ENCODE measurements around the gene SELE. TPM values are rescaled to one million over a fixed set of nuclear protein-coding genes. Genes with fewer than 3 reads are reported as not detected.
A peak's percentile ranks its signal among the peaks of the same experiment; 100 is the strongest.

Gene SELE
- total and polyA plus RNA-seq, 2 donors from 2014 or later: 0.92 to 4.5 TPM

DNA sequence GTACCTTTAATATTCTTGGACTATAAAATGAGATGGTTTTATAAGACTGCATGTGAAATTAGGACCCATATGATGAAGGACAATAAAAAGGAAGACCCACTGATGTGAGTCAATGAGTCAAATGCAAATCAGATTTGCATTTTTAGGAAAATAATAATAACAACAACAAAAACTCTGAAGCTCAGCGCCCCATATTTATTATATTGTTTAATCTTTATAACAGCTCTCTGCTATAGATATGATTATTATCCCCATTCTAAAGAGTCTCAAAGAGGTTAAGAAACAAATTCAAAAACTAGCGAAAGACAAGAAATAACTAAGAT, 21.6 kb downstream of the SELE start:
- Histone ChIP-seq H3K9me3 (ENCODE audit: control insufficient read depth in 2 of 3, insufficient read depth in 1 of 3, low read length in 3 of 3) (no peaks in the 10 kb centered on the region), H3K4me3 (ENCODE audit: low read length in 3 of 3) (no peak overlapping the region), H3K36me3 (ENCODE audit: control insufficient read depth in 2 of 3, insufficient read depth in 3 of 3, low read length in 3 of 3) (no peaks in the 10 kb centered on the region), H3K9ac (ENCODE audit: low read length in 3 of 3) (no peak overlapping the region), H3K27ac (ENCODE audit: low read depth in 2 of 2, low read length in 2 of 2) (no peak overlapping the region), H3K4me1 (ENCODE audit: control insufficient read depth in 2 of 3, insufficient read depth in 2 of 3, low read depth in 1 of 3, low read length in 3 of 3) (peaks cover 0 to 5% (median 0%) of the 10 kb centered on the region in 3 donors), H3K27me3 (ENCODE audit: control insufficient read depth, insufficient read depth, low read length) (no peaks in the 10 kb centered on the region)
- TF ChIP-seq, protein P1, sequence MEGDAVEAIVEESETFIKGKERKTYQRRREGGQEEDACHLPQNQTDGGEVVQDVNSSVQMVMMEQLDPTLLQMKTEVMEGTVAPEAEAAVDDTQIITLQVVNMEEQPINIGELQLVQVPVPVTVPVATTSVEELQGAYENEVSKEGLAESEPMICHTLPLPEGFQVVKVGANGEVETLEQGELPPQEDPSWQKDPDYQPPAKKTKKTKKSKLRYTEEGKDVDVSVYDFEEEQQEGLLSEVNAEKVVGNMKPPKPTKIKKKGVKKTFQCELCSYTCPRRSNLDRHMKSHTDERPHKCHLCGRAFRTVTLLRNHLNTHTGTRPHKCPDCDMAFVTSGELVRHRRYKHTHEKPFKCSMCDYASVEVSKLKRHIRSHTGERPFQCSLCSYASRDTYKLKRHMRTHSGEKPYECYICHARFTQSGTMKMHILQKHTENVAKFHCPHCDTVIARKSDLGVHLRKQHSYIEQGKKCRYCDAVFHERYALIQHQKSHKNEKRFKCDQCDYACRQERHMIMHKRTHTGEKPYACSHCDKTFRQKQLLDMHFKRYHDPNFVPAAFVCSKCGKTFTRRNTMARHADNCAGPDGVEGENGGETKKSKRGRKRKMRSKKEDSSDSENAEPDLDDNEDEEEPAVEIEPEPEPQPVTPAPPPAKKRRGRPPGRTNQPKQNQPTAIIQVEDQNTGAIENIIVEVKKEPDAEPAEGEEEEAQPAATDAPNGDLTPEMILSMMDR (IDR thresholded peaks at IDR 0.05; ENCODE audit: borderline replicate concordance, extremely low read depth, insufficient read depth): no peak
- DNase-seq (no peak), FAIRE-seq (no peak)
- intact Hi-C loops (cut with DNase I): no loop called here

DNA sequence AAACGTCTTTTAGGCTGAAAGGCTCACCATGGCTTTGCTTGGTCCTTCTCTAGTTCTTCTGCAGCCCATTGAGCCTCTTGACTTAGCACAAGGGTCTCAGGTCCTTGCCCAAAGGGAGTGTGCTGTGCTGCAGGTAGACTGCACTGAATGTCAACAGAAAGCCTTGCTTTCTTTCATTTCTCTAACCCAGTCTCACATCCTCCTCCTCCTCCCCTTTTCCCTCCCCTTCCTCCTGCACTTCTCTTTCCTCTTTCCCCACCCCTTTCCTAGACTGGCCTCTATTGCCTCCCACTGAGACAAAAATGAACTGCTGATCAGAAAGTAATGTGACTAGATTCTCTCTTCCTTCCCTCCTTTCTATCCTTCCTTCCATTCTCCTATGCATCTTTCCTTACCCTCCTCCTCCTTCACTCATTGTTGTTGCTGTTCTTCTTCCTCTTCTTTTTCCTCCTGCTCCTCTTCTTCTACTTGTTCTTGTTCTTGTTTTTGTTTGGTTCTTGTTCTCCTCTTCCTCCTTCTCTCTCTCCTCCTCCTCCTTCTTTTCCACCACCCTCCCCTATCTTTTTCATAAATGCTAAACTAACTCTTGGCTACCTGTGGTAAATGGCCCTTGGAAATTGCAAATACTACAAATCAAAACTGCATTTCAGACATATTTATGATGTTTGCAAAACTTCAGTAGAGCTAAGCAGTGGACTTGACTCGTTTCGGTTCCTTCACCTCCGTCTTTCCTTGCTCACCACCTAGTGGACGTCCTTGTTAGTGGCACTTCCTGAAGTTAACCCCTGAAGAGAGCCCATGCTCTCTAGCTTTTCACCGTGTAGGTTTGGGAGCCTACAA, 22.2 kb downstream of the SELE start, which contains the start of gene SELL:
Gene SELL (minus strand): TSS at position 152 of the 840 bp plus-strand sequence. CDS start 122 bp downstream, at position 30.
- FAIRE-seq (peak; percentile 72), DNase-seq (peak in 4 of 5 donors; percentile 53 to 83 (median 64))
- H3K9me3 ChIP-seq (ENCODE audit: control insufficient read depth in 2 of 3, insufficient read depth in 1 of 3, low read length in 3 of 3): no peaks in the 10 kb centered on the region
- H3K4me3 ChIP-seq (ENCODE audit: low read length in 3 of 3): peak within 1 kb of the TSS in 2 of 3 donors; percentile 46 to 48
- no peak within 1 kb of the TSS for H3K9ac ChIP-seq (ENCODE audit: low read length in 3 of 3)
- H3K36me3 ChIP-seq (ENCODE audit: control insufficient read depth in 2 of 3, insufficient read depth in 3 of 3, low read length in 3 of 3): no peaks in the 10 kb centered on the region
- H3K4me1 ChIP-seq (ENCODE audit: control insufficient read depth in 2 of 3, insufficient read depth in 2 of 3, low read depth in 1 of 3, low read length in 3 of 3): peaks cover 0 to 5% (median 0%) of the 10 kb centered on the region in 3 donors
- intact Hi-C loops (cut with DNase I): no loop called here
- no peaks in the 10 kb centered on the region for H3K27me3 ChIP-seq (ENCODE audit: control insufficient read depth, insufficient read depth, low read length)
- no peak within 1 kb of the TSS for H3K27ac ChIP-seq (ENCODE audit: low read depth in 2 of 2, low read length in 2 of 2)
- TF ChIP-seq, protein P1 (IDR thresholded peaks at IDR 0.05; ENCODE audit: borderline replicate concordance, extremely low read depth, insufficient read depth): peak; percentile 83

DNA sequence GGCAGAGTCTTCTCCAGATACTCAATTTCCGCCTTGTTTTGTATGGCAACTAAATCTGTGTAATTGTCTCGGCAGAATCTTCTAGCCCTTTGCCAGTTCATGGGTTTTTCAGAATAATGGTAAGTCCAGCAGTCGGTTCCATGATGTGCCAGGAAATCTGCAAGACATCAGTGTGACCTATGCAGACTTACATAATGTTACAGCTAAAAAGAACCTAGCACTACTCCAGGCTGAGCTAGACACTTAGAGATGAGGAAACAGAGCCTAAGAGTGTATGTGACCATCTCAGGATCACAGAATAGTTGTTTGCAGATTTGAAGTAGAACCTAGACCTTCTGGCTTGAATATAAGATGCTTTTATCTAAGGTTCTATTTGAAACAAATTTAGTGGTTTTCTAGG, 25.2 kb downstream of the SELE start:
- intact Hi-C loops (cut with DNase I): no loop called here
- no peak for FAIRE-seq
- H3K27ac ChIP-seq (ENCODE audit: low read depth in 2 of 2, low read length in 2 of 2): no peak overlapping the region

More for the DNA sequence above, 25.2 kb downstream of the SELE start:
- no peak overlapping the region for H3K9ac ChIP-seq (ENCODE audit: low read length in 3 of 3)
- no peaks in the 10 kb centered on the region for H3K9me3 ChIP-seq (ENCODE audit: control insufficient read depth in 2 of 3, insufficient read depth in 1 of 3, low read length in 3 of 3)
- H3K4me3 ChIP-seq (ENCODE audit: low read length in 3 of 3): no peak overlapping the region
- H3K4me1 ChIP-seq (ENCODE audit: control insufficient read depth in 2 of 3, insufficient read depth in 2 of 3, low read depth in 1 of 3, low read length in 3 of 3): peaks cover 0 to 5% (median 0%) of the 10 kb centered on the region in 3 donors
- H3K27me3 ChIP-seq (ENCODE audit: control insufficient read depth, insufficient read depth, low read length): no peaks in the 10 kb centered on the region
- DNase-seq: no peak
- H3K36me3 ChIP-seq (ENCODE audit: control insufficient read depth in 2 of 3, insufficient read depth in 3 of 3, low read length in 3 of 3): no peaks in the 10 kb centered on the region
- TF ChIP-seq, protein P1 (IDR thresholded peaks at IDR 0.05; ENCODE audit: borderline replicate concordance, extremely low read depth, insufficient read depth): no peak

Measured in kidney (tissue), 14 donors.